Activated CD8-positive, alpha-beta memory T cell treated with anti-CD3 and anti-CD28 coated beads for 48 hours (primary cell): ENCODE data around the gene AGXT.
"Not testable (repeated sequence)": the region's sequence is repeated elsewhere in the genome, so short reads cannot be mapped to it uniquely, and the experiment has no call there.

Experiments used
- DNase-seq, 3 experiments: peaks; one replicate each; pipeline ENCODE4 v3.0.0-alpha.2; 2020; ENCODE audit warnings: low read depth in 2 of 3, low spot score in 2 of 3

Gene AGXT

GRCh38 chr2:240839152-240840143, 29.2 kb upstream of the AGXT start:
- no peak for DNase-seq

GRCh38 chr2:240840435-240841060, 28.1 kb upstream of the AGXT start:
- DNase-seq: no peak

GRCh38 chr2:240846309-240846708, 22.3 kb upstream of the AGXT start:
- DNase-seq: not testable (repeated sequence)

GRCh38 chr2:240846873-240847595, 21.6 kb upstream of the AGXT start:
- no peak for DNase-seq

- no peak for DNase-seq
Observed at GRCh38 chr2:240847817-240848216, 20.8 kb upstream of the AGXT start.

GRCh38 chr2:240848900-240849680, 19.5 kb upstream of the AGXT start:
- no peak for DNase-seq

- no peak for DNase-seq
Observed at GRCh38 chr2:240850026-240850425, 18.6 kb upstream of the AGXT start.

GRCh38 chr2:240850756-240851077, 17.9 kb upstream of the AGXT start:
- DNase-seq: no peak

- peak; percentile 47 to 87 (median 83) for DNase-seq
Observed at GRCh38 chr2:240851078-240851991, 17.3 kb upstream of the AGXT start.

GRCh38 chr2:240852671-240853314, 15.8 kb upstream of the AGXT start:
- DNase-seq: no peak

- DNase-seq: no peak
Observed at GRCh38 chr2:240855670-240856069, 13.0 kb upstream of the AGXT start.

GRCh38 chr2:240856151-240856980, 12.3 kb upstream of the AGXT start:
- no peak for DNase-seq

GRCh38 chr2:240857039-240858008, 11.3 kb upstream of the AGXT start:
- DNase-seq: no peak

- no peak for DNase-seq
Observed at GRCh38 chr2:240858321-240858720, 10.3 kb upstream of the AGXT start.

- DNase-seq: no peak
Observed at GRCh38 chr2:240858871-240859270, 9.8 kb upstream of the AGXT start.

GRCh38 chr2:240861547-240861946, 7.1 kb upstream of the AGXT start:
- no peak for DNase-seq

GRCh38 chr2:240864475-240864874, 4.1 kb upstream of the AGXT start:
- DNase-seq: no peak
